Liver (tissue), 3 donors: ENCODE measurements around the gene CD40.

Source experiments
- EGR1 ChIP-seq, 2 donors: IDR thresholded peaks; 2 replicates each; pipeline ENCODE4 v1.6.1; 2016 to 2018; ENCODE audit warnings: antibody characterized with exemption in 2 of 2, low read depth in 2 of 2
- RAD21 ChIP-seq, 2 donors: IDR thresholded peaks; 2 replicates each; pipeline ENCODE4 v1.6.1; 2016; ENCODE audit warnings: antibody characterized with exemption in 2 of 2, mild to moderate bottlenecking in 2 of 2
- TAF1 ChIP-seq: conservative IDR thresholded peaks from 2 replicates; pipeline ENCODE4 v1.6.1; 2016; ENCODE audit warnings: antibody characterized with exemption, mild to moderate bottlenecking
- TF ChIP-seq, protein P1 (sequence below): fragments of 150-350 bp; IDR thresholded peaks from 2 replicates; pipeline ENCODE4 v1.5.1; 2017; ENCODE audit warnings: improper control_type of control experiment, low read depth, low read length; ENCODE audit not compliant: missing input control
- donor health status: healthy.
- donor health status: healthy.

DNA sequence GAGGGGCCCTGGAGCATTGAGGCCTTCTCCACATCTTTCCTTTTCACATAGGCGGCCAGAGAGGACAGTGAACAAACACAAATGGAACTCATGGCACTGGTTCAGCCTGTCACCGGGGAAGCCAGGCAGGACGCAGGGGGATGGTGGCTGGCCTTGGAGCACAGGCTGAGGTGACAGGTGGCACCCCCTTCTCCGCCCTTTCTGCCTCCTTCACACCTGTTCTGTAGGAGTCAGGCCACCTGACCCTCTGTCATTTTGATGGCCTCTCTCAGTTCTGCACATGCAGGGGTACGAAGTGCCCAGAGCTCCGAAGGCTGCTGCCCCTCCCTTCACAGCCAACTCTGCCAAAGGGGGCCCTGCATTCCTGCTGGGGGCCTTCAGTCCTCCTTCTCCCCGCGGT, 60.8 kb downstream of the CD40 start:
- TF ChIP-seq, protein P1, sequence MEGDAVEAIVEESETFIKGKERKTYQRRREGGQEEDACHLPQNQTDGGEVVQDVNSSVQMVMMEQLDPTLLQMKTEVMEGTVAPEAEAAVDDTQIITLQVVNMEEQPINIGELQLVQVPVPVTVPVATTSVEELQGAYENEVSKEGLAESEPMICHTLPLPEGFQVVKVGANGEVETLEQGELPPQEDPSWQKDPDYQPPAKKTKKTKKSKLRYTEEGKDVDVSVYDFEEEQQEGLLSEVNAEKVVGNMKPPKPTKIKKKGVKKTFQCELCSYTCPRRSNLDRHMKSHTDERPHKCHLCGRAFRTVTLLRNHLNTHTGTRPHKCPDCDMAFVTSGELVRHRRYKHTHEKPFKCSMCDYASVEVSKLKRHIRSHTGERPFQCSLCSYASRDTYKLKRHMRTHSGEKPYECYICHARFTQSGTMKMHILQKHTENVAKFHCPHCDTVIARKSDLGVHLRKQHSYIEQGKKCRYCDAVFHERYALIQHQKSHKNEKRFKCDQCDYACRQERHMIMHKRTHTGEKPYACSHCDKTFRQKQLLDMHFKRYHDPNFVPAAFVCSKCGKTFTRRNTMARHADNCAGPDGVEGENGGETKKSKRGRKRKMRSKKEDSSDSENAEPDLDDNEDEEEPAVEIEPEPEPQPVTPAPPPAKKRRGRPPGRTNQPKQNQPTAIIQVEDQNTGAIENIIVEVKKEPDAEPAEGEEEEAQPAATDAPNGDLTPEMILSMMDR, result no peak
- TF ChIP-seq RAD21 (IDR thresholded peaks at IDR 0.05) (no peak), EGR1 (IDR thresholded peaks at IDR 0.05; ENCODE audit: low read depth in 2 of 2) (no peak), TAF1 (no peak)
